ENCODE data around the gene STAT4.
A peak's percentile ranks its signal among the peaks of the same experiment; 100 is the strongest.

Gene STAT4

DNA sequence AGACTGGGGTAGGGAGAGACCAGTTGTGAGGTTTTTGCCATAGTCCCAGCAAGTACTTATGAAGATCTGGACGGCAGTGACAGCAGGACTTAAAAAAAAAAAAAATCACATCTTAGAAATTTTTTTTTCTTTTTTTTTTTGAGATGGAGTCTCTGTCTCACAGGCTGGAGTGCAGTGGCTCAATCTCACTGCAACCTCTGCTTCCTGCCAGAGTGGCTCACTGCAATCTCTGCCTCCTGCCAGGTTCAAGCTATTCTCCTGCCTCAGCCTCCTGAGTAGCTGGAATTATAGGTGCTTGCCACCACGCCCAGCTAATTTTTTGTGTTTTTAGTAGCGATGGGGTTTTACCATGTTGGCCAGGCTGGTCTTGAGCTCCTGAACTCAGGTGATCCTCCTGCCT, 22.4 kb upstream of the STAT4 start:
- no peak for DNase-seq (ENCODE audit: low read depth)

DNA sequence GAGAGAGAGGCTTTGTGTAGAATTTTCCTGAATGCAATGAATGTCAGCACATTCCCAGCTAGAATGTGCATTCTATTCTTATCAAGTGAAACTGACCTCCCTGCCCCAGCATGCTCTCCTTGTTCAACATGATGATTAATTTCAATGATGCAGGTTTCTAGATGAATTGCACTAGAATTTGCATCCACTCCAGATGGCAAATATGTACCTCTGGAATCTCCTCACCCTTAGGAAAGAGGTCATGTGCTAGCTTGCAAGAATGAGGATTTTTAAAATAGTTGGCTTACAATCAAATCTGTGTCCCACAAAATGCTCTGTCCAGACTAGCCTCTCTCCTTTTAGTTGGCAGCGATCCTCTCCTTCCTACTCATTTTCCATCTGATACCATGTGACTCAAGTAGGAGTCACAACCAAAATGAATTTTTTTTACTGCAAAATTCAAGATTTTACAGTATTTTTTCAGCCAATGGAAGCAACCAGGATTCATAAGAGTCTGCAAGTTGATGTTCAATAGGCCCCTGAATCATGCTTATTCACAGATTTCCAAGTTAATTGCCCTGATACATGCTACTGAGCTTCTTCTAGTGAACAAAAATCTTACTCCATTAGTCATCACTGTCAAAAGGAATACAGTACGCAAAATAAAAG, 21.0 kb upstream of the STAT4 start:
- no peak for DNase-seq (ENCODE audit: low read depth)

DNA sequence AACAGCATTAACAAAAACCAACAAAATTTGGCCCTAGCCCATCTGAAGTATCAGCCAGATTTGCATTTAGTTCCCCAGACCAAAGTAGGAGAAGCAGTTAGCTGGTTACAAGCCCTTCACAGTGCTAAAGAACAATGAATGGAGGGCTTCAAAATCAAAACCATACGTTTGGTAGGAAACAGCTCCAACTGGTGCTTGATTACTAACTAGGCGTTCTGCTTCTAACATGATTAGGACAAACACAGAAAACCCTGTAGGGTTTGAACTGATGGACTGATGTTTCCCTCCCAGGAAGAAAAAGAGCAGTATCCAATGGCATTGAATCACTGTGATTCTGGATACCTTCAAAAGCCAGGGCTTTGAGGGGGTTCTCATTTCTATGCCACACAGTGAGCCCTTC, 20.5 kb upstream of the STAT4 start:
- no peak for DNase-seq (ENCODE audit: low read depth)

DNA sequence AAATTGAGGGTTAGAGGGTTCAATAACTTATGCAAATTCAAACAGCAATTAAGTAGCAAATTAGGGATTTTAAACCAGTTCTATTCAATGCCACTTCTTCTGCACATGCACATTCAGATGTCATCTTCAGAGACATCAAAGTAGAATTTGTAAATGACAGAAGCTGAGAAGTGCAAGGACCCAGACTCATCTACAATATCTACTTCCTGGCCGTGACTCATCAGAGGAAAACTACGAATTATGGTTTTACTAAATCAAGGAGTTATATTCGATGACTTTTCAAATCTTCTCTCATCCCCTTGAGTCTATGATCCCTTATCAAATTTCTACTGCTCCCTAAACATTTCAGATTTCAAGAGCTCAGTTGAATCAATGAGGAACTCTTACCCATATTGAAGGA, 20.0 kb upstream of the STAT4 start:
- no peak for DNase-seq (ENCODE audit: low read depth)

DNA sequence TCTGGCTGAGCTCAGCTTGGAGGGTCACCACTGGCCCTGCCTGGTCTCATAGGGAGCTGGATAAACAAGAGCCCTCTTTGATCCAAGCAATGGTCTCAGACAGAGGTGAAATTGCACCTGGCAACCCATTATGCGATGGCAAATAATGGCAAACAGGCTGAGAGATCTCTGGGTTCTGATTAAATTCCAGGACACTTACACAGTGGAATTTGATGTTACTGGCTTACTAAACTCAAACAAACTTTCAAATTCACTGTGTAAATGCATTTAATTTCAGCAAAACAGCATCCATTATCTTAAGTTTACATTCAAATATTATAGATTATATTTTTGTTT, 19.5 kb upstream of the STAT4 start:
- no peak for DNase-seq (ENCODE audit: low read depth)

DNA sequence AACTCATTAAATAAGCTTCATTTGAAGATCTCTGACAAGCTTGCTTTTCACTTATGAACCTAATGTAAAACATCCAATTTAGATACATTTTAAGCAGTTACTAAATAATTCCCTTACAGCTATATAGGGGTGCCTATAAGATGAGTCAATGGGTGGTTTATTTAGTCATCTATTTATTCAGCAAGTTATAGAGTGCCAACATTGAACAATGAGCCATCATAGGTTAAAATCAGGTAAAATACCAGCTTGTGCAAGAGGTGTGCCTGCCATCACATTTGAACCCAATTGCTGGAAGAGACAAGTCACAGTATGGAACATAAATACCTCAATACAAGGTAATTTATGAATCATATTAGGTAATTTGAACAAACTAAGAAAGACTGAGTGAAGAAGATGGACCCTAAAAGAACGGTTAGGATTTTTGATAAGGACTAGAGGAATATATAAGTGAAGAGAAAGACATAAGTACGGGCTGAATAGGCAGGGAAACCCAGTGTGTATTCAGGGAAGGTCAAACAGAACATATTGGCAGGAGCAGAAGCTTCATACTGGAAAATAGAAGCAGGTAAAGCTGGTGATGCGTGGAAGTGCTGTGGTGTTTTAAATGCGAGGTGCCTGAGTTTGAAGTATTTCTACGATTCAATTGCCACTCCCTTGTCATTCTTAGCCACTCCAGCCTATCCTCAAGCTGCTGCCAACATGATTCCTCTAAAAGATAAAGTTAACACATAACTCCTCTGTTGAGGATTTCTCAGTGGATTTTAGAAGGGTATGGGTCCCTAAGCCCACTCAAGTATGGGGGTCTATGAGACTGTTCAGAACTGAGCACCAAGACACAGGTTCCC, 18.9 kb upstream of the STAT4 start:
- DNase-seq (ENCODE audit: low read depth) = no peak

DNA sequence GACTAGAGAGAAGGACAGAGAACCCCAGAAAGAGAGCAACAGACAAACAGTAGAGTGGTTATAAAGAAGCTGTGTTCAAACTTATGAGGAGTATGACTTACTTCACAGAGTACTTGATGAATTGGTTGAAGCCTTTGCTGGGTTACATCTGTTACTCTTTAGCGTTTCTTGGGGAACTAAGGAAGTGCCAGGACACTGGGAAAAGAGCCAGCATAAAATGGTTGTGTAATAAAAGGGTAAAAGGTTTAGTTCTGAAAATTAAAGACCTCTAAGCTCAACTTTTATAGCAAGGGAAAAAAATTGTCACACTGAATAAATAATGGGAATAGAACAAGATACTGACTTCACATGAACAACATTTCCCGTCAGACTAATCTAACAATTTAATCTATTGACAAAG, 17.0 kb upstream of the STAT4 start:
- no peak for DNase-seq (ENCODE audit: low read depth)

DNA sequence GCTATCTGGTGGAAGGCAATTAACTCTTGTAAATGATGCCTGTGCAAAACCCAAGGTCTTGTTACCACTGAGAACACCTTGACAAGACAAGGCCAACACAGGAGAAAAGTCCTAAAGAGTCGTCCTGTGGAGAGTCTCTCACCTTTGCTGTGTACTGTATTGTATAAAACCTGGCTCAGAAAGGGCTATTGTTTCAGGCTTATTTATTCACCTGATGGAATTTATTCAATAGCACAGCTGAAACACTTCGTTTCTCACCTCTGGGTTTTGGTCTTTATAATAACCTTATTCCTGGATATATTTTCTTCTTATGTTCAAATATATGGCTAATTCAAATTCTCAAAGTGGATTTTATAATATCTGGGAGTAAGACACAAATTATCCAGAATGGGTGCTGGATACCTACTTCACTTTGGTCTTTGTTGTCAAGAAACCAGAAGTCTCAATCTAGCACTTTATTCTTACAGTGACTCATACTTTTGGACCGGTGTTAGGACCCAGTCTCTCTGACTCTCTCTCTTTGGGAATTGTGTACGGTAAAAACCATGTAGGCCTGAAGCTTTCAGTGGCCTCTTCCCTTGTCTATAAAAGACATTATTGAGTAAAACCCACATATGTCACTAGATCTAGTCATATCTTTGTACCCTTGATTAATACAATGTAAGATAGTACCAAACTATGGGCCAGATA, 16.1 kb upstream of the STAT4 start:
- no peak for DNase-seq (ENCODE audit: low read depth)

DNA sequence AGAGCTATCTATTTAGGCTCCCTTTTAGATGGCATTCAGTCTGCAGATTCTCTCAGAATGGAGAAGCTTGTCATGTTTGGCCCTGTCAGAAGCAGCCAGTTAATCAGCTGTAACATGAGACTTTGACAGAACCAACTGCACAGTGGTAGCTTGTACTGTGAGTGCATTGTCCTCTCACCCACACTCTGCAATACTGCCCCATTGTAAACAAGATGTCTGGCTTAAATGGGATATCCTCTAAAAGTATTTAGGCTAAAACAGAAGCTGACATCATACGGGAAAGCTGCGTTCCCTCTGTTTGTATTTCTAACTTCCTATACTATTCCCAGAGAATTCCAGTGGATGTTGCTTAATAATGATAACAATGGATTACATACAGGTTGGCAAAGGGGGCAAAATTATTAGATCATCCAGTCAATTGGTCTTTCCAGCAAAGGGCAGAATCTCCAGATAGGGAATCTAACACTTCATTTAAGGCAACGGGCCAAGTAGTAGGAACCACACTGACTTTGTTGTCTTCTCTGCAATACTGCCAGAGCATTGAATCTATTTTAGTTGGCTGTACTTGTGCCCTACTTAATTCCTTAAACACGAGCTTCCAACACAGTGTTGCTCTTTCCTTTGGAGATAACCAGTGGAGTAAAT, 15.4 kb upstream of the STAT4 start:
- no peak for DNase-seq (ENCODE audit: low read depth)

DNA sequence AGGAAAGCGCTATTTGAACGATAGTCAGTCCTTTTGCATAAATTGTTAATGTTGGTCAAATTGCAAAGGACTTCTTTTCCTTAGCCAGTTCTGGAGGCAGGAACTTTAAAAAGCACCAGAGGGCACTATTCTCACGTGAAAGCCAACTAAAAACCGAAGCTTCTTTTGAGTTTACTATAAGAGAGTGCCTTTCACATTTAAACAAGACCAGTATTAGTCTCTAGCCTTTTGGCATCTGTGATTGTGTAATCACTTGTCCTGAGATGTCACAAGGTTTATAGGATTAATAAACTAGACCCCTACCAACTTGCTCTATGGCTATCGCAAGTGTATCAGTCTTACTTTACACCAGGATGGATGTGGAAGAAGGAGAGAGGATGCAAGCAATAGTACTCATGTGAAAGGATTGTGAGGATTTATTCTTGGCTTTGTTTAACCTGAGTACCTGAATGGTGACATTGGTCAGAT, 14.4 kb upstream of the STAT4 start:
- DNase-seq (ENCODE audit: low read depth) = no peak

DNA sequence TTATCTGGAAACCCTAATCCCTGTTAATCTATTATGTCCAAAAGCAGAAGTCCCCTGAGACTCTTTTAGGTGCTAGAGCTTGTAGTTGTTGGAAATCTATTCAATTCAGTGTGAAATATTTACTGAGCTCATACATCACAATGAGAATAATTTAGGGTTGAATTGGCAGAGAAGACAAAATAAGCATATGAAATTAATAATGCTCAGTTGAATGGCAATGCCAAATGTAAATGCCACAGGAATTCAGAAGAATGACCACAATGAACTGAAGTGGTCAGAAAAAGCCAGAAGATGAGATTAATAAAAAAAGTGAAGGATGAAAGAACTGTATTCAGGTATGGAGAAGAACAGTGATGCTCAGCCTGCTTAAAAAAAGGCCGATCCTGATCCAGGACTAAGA, 8.0 kb upstream of the STAT4 start:
- DNase-seq (ENCODE audit: low read depth) = no peak

DNA sequence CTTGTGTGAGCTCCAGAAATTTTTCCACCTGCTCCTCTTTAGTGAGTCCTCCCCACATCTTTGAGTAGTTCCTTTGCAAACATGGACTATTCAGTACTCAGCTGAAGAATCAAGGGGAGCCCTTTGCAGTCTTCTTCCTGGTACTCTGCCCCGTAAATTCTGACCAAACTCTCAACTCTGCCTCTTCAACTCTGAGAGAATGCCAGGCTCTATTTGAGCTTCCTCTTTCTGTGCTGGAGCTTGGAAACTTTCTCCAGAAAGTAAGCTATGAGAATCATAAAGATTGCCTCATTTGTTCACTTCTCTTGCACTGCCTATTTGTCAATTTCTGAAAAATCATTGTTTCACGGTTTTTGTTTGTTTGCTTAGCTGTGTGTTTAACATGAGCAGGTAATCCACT, 7.4 kb upstream of the STAT4 start:
- no peak for DNase-seq (ENCODE audit: low read depth)

DNA sequence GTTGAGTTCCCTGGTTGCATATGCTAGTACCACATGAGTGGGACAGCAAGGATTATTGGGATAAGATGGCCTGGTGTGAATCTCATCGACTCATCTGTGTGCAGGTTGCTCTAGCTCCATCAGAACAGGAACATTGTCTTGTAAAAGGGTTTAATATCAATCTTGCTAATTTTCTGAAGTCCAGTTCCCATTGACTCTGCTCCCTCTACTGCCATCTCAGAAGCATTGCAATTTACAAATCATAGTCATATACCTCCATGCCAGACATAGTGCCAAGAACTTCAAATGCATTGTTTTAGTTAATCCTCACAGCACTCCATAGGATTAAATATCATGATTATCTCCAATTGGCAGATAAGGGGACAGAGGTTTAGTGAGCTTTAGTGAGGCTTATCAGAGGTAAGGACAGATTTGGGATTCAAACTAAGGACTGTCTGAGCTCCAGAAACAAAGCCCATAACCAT, 4.8 kb upstream of the STAT4 start:
- no peak for DNase-seq (ENCODE audit: low read depth)

DNA sequence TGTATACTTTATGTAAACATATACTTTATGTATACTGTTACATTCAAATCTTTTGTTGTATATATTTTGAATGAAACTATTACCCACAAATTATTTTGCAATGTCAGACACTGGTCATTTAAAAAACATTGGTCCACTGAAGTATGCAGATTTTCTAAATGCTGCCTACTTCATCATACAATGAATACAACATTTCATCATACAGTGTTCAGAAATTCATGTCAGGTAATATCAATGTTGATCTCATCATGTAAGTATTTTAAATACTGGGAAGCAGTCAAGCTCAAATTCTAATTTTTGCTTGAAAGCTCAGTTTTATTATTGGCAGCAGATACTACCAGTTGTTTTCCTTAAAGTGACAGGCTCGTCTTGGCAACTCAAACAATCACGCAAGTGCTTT, 2.9 kb upstream of the STAT4 start:
- DNase-seq (ENCODE audit: low read depth) = no peak

DNA sequence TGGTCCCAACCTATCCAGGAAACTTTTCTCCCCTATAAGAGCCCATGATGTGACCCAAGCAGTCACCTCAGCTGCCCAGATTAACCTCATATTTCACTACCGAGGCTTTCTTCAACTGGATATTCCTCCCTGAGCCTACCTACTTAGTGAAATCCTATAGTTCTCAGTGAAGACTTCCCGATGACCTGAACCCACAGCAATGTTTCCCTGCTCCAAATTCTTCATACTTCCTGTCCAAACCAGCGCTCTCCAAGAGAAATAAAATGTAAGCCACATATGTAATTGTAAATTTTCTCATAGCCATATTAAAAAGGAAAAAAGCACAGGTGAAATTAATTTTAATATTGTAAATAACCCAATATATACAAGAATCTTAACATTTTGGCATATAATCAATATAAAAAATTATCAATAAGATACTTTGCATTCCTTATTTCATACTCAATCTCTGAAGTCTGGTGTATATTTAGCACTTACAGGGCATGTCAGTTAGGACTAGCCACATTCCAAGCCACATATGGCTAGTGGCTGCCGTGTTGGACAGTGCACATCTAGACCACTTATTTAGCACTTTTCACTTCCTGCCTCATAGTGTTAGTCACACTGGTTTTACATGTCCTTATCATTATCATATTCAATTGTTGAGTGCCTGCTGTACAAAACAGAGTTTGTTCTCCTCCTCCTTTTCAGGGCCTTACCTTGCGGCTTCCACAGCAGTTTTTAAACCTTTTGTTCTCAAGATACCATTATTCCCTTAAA, 1.9 kb upstream of the STAT4 start:
- DNase-seq (ENCODE audit: low read depth) = no peak

DNA sequence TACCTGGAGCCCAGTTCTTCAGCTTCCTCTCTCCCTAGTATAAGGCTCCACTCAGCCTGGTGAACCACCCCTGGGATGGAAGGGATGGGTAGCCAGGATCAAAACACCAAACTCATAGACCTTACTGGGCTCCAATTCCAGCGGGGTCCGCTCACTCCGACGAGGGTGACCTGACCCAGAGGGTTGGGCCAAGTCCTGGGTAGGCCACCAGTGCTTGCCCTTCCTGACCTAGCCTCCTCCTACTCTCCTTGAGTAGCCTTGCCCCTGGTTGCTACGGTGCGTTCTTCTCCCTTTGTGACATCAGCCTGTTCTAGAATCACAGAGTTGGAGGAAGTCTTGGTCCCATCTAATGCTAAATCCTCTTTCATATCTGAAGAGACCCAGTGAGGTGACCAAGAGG, 537 bp upstream of the STAT4 start:
- DNase-seq (ENCODE audit: low read depth) = no peak

DNA sequence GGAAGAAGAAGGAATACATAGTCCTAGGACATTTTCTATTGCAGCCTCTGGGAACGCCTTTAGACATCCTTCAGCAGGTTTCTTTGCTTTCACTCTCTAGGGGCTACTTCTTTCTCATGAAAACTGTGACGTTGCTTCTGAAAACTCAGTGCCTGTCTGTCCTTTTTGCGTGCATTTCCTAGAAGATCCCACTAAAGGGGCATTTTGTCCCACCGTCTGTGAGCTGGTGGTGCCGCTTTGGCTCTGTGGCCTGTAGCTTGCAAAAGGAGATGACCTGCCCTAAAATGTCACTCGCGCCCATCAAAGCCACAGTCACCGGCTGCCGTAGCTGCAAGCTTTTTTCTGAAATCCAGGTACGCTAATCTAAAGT, 579 bp downstream of the STAT4 start:
- peak; percentile 11 for DNase-seq (ENCODE audit: low read depth)

DNA sequence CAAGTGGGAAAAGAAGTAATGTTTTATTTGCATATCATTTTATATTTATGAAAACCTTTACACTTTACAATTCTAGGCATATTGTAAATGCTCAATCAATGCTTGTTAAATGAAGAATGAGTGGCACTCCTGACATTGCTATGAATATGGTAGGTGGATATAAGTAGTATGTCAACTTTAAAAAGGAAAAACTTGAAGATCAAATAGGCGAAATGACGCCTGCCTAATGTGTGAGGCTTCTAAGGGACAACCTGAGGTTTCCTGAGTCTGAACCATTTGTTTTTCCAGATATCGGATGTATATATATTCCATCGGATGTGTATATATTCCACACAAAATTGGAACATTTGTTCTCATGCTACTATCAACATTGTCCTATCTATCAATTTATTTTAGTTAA, 1.4 kb downstream of the STAT4 start:
- no peak for DNase-seq (ENCODE audit: low read depth)

DNA sequence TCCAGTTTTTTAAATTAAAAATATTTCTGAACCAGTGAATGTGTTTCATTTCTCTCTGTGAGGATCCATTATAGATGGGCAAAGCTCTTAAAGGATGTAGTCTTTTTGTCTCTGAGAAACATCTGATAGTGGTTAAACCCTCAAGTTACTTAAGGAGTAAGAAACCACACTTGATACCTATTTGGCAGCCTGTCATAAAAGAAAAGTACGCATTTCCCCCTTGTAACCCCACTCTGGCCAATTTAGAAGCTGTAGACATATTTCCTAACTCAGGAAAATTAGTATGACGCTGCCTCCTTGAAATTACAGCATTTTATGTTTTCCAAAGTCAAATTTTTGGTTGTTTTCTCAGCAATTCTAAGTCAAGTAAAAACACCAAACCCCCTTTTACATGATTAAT, 2.0 kb downstream of the STAT4 start:
- DNase-seq (ENCODE audit: low read depth) = no peak

DNA sequence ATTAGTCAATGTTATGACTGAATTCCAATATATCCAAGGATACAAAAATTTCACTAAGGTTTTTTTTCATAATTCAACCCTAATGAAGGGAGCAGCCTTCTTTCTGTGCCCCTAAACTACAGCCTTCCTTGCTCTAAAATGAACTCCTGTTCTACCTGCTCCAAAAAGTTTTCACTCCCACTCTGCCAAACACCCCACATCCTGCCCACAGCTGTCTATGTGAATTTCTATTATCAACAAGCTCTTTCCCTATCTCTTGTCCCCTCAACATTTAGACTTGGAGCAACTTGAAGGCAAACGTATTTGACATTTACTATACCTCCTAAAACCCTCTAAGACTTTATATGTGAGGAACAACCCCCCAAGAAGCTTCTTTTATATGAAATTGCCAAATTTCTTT, 2.5 kb downstream of the STAT4 start:
- no peak for DNase-seq (ENCODE audit: low read depth)

DNA sequence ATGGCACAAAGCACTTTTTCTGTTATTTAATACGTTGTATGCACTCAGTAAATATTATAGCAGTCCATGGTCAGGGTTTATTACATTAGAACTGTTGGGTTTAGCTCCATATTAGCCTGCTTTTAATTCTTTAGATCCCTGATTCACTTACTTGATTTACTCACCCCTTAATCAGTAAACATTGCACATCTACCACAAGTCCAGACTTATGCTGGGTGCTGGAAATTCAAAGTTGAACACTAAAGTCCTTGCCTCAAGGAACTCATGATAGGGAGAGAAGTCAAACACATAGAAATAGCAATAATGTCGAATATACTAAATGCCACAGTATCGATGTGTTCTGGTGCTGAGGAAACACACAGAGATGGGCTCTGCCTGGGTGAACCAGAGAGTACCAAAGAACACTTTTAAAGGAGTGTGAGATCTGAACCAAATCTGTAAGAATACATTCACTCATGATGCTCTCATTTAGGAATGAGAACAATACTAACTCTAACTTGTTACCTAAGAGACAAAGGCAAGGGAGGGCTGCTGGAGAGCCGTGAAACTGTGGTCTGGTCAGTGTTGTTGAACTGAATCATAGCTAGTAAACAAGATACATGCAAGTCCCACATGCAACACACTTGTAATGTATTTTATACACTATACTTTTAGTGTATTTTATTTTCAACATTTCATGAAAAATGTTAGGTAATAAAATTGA, 4.9 kb downstream of the STAT4 start:
- DNase-seq (ENCODE audit: low read depth) = no peak

Data from activated T-cell treated with anti-CD3 and anti-CD28 coated beads for 24 hours (primary cell).